Mesenteric fat pad (tissue), 1 donor: ENCODE data around the gene PFDN5. TPM values are rescaled to one million over a fixed set of nuclear protein-coding genes. Genes with fewer than 3 reads are reported as not detected.

Experiments
- DNase-seq: peaks from one replicate; pipeline ENCODE4 v3.0.0-alpha.2; 2020; ENCODE audit warnings: low spot score
- long read RNA-seq: library from polyadenylated mRNA; unstranded; transcript quantifications from one replicate; pipeline ENCODE4 v2.0.0, GENCODE V29; 2020
- total RNA-seq: library from RNA; stranded (reverse); fragmentation: NEBNext Ultra II Directional; extraction: Animal tissue kit (Norgen Biotek cat#: 25700); gene quantifications from one replicate; pipeline ENCODE4 v1.2.1, GENCODE V29; 2021
- donor health status: DM: yes; HTN: yes; CAD: no.

PFDN5 gene
- total RNA-seq, result 371 TPM
- long read RNA-seq, transcript PFDN5-203 (4 exons, 478 nt), result minor isoform, 5 of 119 reads
- long read RNA-seq, transcript PFDN5-214 (6 exons, 847 nt), result major isoform, 66 of 119 reads
- long read RNA-seq, partial matches to known transcripts, result 2 of 119 reads
- long read RNA-seq, other reads (novel, unspliced or antisense), result 40 of 119 reads

DNA sequence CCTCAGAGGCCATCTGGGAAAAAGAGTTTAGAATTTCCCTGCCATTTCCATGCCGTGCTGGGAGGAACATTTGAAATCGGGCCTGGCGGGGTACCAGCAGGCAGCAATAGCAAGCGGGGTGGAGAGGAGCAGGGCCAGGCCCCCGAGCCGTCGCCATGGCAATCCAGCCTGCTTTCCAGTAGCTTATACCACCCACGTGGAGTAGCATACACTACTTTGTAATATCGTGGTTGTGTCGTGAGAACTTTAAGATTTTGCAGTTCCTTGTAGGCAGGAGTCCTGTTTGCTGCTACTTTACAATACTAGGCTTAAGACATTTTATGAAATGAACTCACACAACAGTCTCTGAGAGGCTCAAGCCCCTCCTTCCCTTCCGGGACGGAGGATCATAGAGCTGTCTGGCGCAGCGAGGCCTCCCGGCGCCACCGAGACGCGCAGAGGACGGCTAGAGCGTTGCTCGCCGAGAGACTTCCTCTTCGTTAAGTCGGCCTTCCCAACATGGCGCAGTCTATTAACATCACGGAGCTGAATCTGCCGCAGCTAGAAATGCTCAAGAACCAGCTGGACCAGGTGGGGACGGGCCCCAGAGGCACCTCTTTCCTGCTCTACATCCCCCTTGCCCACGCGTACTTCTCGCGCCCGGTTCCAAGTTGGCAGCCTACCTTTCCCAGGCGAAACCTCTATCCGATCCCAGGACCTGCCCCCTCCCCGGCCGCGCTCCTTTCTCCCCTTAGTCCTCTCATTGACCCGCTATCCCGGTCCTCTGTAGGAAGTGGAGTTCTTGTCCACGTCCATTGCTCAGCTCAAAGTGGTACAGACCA, at the start of gene PFDN5:
Gene PFDN5 (plus strand): TSS at position 473 of the 821 bp plus-strand sequence. CDS start 26 bp downstream, at position 499.
- peak; percentile 93 for DNase-seq

DNA sequence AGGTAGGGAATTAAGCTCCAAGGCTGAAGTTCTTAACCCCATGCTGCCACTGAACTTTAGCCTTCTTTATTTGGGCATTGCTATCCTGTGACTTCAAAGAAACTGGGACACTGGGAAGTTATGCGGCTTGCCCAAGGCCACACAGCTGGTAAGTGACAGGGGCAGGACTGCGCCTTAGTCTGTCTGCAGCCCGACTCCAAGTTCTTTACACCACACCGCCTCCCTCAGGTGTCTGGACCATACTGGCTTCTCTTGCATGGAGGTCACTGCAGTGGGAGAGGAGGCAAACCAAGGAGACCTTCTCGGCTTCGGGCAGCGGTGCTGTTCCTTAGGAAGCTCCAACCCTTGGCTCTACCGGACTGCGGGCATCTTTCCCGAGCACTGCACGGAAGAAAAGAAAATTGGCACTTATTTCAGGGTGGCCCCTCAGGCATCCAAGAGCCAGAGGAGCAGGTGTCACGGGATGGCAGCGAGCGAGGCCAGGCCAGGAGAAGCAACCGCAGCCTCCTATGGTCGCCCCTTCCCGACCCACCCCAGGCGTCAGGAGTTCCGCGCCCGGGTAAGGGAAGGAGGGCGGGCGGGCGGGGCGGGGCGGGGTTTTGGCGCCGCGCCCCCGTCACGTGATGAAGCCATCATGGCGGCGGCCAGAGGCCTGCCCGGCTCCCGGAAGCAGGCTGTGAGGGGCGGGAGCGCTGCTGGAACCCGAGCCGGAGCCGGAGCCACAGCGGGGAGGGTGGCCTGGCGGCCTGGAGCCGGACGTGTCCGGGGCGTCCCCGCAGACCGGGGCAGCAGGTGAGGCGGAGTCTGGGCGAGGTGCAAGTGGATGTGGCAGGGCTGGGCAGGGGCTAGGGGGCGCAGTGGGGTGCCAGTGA, 43.6 kb upstream of the PFDN5 start:
- peak; percentile 93 for DNase-seq

DNA sequence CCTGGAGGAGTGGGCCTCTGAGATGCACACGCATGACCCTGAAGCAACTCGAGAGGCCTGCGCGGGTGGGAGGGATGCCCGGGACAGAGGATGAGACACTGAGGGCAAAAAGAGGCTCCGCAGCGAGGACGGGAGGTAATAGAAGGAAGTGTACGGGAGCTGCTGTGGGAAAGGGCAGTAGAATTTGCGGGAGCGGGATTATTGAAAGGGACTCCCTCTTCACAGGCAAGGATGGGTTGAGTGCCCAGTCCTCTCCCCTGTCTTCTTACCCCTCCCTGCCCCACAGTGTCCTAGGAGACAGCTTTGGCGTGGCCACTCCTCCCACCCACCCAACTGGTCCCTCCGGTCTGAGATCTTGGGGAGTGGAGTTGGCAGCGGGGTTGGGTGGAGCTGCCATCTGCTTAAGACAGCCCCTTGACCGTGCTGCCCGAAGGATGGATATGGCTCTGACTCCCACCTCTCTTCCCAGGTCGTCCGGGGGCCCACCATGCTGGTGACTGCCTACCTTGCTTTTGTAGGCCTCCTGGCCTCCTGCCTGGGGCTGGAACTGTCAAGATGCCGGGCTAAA, 42.9 kb upstream of the PFDN5 start:
- no peak for DNase-seq

DNA sequence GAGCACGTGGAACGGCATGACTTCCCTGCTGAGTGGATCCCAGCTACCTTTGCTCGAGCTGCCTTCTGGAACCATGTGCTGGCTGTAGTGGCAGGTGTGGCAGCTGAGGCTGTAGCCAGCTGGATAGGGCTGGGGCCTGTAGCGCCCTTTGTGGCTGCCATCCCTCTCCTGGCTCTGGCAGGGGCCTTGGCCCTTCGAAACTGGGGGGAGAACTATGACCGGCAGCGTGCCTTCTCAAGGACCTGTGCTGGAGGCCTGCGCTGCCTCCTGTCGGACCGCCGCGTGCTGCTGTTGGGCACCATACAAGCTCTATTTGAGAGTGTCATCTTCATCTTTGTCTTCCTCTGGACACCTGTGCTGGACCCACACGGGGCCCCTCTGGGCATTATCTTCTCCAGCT, 42.0 kb upstream of the PFDN5 start:
- DNase-seq, result no peak

DNA sequence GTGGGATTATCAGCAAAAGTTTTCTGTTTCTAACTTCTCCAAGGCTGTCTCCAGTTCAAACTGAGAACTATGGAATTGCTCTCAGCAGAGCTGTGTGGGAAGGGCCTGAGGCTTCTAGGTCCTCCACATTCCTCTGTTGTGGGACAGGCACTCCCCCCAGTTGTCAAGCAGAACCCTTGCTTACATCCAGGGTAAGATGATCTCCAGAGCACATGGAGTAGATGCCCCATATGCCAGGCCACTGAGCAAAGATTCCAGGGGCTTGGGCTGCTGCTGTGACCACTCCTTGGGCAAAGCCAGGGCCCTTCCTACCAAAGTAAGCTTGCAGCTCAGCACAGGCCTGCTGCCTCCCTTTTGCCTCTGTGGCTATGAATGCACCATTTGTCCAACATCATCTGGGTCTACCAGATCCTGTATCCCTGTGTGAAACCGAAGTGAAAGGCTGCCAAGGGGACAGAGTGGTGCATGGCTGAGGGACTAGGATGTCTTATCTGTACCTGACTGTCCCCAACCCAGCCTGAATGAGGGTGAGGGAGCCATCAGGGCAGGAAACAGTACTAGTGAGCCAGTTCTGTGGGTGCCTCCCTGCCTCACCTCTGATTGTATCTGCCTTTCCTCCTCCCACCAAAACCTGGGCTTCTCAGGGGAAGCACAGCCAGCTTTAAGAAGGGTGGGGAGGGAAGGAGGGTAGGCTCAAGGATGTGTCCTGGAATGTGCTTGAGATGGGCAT, 40.4 kb upstream of the PFDN5 start:
- DNase-seq, result no peak

DNA sequence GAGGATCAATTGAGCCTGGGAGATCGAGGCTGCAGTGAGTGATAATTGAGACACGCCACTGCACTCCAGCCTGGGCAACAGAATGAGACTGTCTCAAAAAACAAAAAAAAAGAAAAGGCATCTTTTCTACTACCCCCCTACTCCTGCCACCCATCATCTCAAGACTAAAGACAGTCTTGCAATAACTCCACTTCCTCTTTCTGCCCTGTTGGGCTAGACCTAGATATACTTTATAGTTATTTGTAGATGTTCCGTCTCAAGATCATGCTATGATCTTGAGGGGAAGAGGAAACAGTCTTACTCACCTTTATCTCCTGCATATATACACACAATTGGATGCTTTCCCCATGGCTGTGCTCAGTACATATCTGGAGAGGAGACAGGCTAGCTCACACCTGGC, 39.3 kb upstream of the PFDN5 start:
- no peak for DNase-seq

DNA sequence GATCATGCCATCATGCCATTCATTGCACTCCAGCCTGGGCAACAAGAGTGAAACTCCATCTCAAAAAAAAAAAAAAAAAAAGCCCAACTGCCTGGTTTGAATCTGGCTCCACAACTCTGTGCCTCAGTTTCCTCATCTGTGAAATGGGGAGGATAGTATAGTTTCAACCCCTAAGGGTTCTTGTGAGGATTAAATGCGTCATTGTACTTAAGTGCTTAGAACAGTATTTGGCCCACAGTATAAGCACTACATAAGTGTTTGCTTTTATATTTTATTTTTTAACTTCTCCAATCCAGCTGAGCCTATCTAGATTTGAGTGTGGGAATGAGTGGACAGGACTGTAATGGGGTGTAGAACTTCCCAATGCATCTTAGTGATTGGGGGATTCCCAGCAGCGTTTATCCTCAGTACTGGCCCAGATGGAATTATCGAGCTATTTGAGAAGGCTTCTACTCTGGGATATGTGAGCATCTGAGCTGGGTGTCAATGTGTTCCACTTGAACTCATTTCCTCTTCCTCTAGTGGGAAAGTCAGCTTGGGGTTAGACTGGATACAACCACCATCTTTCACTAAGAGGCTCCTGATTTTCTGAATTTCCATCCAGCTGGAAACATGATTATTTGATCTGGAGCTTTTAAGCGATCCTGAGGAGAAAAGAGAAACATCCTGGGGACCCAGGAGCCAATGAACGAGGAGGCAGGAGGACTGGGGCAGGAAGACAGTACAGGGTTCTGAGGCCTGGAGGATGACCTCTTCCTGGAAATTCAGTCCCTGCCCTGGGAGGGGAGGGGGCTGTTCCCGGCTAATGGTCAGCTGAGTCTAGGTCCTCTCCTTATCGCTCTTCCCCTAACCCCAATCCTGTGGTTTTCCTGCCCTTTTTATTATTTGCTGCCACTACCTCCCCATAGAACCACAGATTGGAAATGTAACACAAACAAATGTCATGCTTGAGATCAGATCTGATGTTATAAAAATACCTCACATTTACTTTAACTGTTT, 36.5 kb upstream of the PFDN5 start:
- DNase-seq, result no peak

DNA sequence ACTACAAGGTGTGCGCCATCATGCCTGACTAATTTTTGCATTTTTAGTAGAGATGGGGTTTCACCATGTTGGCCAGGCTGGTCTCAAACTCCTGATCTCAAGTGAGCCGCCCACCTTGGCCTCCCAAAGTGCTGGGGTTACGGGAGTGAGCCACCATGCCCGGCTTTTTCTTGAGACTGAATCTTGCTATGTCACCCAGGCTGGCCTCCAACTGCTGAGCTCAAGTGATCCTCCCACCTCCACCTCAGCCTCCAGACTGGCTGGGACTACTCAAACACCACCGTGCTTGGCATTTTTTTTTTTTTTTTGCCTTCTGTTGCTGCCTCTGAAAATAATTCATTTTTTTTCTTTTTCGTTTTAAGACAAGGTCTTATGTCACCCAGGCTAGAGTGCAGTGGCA, 35.5 kb upstream of the PFDN5 start:
- DNase-seq, result no peak

DNA sequence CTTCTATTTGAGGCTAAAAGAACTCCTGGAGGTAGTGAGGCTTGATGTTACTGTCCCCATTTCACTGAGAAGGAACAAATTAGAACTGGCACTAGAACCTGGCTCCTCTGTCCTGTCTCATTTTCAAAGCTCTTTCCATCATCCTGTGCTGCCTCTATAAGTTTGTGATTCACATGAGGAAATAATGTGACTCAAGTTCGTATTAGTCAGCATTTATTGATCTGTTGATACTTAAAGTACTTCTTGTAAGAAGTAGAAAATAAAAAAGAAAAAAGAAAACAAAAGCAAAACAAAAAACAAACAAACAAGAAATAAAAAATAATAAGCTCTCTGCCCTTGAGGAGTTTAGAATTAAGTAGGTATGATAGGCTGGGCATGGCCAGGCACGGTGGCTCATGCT, 29.6 kb upstream of the PFDN5 start:
- DNase-seq, result no peak

DNA sequence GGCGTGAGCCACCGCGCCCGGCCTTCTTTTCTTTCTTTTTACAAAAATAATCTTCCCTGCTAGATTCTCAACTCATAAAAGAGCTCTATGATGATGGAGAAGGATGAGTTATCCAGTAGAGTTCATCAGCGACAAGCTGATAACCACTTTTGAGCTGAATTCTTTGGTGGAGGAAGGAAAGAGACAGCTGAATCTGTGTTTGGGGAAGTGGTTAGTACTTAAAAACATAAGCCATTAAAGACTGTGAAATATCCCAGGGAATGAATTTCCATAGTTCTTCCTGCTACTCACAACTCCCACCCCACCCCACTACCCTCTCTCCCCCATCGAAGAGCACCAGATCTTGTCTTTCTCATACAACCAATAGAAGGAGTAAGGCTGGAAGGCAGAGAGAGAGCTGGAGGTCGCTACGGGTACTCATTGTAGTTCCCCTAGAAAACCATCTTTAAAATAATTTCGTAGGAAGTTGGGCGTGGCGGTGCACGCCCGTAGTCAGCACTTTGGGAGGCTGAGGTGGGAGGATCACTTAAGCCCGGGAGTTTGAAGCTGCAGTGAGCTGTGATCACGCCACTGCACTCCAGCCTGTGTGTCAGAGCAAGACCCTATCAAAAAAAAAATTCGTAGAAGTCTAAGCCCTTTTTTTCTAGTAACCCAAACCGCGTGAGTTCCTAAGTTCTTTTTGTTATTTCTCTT, 27.9 kb upstream of the PFDN5 start:
- DNase-seq, result no peak

DNA sequence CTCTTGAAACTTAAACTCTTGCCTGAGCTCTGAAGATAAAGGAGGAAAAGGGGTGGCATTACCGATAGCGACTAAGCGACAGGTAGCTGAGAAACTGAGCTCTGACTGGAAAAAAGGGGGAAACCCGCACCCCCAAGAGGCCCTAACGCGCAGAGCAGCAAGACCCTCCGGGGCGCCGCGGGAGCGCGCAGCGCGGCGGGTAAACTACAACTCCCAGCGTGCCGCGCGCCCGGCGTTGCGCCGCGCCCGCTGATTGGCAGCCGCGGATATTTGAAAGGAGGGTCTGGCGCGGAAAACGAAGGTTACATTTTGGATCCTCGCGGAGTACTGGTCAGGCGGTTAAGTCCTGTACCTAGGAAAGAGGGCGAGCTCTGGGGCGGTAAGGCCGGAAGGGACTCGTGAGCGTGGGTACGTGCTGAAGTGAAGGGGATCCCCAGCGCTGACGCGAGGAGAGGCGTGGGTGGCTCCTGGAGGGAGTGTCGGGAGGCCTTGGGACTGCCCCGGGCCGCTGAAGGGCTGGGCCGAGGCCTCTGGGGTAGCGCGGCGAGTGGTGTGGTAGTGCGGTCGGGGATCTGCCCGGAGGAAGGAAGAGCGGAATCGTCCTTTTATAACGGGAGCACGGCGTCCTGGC, 27.2 kb upstream of the PFDN5 start, which contains the start of gene ESPL1:
Gene ESPL1 (plus strand): TSS at position 301 of the 631 bp plus-strand sequence. CDS start 468 bp downstream, outside the sequence.
- no peak for DNase-seq

DNA sequence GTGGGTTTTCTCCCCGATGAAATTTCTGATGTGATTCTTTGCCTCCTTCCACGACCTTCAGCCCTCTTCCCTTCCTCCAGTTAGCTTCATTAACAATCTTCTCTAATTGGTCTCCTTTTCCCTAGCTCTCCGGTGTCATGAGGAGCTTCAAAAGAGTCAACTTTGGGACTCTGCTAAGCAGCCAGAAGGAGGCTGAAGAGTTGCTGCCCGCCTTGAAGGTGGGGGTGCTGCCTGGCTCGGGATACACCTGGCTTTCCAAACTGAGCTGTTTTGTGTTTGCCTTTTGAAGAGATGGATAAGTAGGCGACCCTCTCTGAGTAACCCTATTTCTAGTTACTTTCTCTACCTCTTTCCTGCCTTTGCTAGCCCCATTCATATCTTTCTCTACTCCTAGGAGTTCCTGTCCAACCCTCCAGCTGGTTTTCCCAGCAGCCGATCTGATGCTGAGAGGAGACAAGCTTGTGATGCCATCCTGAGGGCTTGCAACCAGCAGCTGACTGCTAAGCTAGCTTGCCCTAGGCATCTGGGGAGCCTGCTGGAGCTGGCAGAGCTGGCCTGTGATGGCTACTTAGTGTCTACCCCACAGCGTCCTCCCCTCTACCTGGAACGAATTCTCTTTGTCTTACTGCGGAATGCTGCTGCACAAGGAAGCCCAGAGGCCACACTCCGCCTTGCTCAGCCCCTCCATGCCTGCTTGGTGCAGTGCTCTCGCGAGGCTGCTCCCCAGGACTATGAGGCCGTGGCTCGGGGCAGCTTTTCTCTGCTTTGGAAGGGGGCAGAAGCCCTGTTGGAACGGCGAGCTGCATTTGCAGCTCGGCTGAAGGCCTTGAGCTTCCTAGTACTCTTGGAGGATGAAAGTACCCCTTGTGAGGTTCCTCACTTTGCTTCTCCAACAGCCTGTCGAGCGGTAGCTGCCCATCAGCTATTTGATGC, 26.4 kb upstream of the PFDN5 start:
- DNase-seq, result no peak

DNA sequence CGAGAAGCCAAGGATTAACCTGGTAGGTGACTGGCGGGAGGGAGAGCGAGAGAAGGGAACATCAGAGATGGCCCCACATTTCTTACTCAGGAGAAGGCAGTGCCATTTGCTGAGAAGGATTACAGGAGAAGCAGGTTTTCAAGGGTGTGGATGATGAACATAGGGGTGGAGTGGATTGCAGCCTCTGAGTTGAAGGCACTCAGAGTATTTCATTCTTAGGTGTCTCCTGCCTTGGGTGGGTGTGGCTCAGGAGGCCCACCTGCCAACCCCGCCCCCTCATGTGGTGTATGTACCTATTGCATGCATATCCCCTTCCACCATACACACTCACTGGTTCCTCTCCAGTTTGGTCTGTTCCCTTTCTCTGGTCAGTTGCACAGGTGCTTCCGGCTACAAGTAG, 20.9 kb upstream of the PFDN5 start:
- no peak for DNase-seq

DNA sequence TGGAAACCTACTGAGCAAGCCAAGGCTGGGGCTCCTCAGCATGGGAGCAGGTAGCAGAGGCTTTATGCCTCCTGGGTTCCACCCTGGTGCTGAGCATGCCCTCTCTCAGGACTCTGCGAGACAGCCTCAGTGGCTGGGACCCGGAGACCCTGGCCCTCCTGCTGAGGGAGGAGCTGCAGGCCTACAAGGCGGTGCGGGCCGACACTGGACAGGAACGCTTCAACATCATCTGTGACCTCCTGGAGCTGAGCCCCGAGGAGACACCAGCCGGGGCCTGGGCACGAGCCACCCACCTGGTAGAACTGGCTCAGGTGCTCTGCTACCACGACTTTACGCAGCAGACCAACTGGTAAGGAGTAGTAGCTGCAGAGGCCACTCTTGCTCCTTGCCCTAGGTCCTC, 18.8 kb upstream of the PFDN5 start:
- DNase-seq, result no peak

DNA sequence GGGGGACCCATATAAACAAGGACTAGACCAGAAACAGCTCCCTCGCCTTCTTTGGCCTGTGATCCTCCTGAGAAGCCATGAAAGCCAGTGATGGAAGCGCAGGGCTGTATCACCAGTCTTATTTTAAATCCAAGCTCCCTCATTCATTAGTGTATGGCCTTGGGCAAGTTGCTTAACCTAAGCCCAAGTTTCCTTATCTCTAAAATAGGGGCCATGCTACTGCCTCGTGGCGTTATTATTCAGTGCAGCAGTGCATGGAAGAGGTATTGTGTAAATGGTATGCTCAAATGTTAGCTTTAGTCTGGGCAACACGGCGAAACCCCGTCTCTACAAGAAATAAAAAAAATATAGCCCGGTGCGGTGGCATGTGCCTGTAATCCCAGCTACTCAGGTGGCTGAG, 17.4 kb upstream of the PFDN5 start:
- no peak for DNase-seq

DNA sequence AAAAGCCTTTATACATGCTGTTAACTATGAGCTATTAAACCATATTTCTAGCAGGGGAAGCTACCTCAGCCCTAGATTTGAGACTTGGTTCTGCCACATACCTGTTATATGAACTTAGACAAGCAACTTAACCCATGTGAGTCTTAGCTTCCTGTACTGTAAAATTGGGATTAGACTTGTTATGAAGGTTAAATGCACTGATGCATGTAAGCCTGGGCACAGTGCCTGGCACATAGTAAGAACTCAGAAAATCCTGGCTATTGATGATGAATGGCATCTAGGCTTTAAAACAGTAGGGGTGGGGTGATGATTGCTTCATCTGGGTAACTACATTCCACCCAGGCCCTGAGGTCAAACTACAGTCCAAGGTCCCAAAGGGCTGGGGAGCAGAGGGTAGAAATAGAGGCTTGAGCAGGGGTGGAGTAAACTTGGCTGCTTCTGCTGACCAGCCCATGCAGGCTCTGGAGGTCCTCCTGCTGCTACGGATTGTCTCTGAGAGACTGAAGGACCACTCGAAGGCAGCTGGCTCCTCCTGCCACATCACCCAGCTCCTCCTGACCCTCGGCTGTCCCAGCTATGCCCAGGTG, 16.0 kb upstream of the PFDN5 start:
- DNase-seq, result no peak
